Coronary artery (tissue), 2 donors: ENCODE results near the gene SAXO1.

Source experiments
- DNase-seq: peaks from one replicate; pipeline ENCODE4 v3.0.0-alpha.2; 2017; ENCODE audit warnings: low spot score
- H3K27ac ChIP-seq, 2 donors: fragments of 200-600 bp; sonication (generic); one replicate each; pipeline ENCODE4 v1.5.1; 2016 to 2019
- H3K4me3 ChIP-seq: fragments of 200-600 bp; sonication (generic); 2 replicates; pipeline ENCODE4 v1.5.1; 2016; ENCODE audit warnings: mild to moderate bottlenecking, moderate library complexity
- TF ChIP-seq, protein P1 (sequence below): fragments of 200-600 bp; sonication (generic); IDR thresholded peaks from one replicate; pipeline ENCODE4 v1.5.1; 2019; ENCODE audit warnings: antibody characterized with exemption

SAXO1 gene

DNA sequence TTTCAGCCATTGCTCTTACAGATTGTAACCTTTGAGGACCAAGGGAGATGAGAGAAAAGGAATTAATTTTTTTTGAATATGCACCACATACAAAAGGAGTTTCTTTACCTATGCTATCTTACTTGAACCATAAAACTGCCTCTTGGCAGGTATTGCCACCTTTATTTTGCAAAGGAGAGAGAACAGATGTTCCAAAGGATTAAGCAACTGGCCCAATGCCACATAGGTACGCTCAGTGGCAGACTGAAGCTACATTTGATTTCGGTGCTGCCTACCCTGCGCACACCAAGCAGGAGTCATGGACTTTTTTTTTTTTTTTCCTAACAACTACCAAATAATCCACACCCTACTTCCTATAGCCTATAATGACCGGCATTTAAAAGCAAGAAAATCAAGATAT is 43.1 kb downstream of the SAXO1 start:
- Histone ChIP-seq H3K4me3 (no peak overlapping the region), H3K27ac (no peak overlapping the region)
- DNase-seq = no peak
- TF ChIP-seq, protein P1, sequence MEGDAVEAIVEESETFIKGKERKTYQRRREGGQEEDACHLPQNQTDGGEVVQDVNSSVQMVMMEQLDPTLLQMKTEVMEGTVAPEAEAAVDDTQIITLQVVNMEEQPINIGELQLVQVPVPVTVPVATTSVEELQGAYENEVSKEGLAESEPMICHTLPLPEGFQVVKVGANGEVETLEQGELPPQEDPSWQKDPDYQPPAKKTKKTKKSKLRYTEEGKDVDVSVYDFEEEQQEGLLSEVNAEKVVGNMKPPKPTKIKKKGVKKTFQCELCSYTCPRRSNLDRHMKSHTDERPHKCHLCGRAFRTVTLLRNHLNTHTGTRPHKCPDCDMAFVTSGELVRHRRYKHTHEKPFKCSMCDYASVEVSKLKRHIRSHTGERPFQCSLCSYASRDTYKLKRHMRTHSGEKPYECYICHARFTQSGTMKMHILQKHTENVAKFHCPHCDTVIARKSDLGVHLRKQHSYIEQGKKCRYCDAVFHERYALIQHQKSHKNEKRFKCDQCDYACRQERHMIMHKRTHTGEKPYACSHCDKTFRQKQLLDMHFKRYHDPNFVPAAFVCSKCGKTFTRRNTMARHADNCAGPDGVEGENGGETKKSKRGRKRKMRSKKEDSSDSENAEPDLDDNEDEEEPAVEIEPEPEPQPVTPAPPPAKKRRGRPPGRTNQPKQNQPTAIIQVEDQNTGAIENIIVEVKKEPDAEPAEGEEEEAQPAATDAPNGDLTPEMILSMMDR = no peak

DNA sequence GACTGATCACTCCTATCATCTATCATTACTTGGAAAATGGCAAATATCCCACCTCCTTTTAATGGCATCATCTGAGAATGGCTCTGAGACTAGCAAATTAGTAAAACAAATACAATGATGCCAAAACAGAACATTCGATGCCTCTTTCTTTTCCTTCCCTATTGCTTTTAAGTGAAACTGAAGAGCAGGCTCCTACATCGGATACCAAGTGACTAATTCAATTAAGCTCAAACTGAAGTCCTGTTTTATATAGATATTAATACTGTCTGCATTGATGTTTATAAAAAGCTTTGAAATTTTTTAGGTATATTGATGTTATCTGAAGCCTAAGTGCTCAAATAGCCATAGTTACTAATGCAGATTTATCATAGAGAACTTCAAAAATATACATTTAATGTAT is 43.9 kb downstream of the SAXO1 start:
- no peak overlapping the region for H3K27ac ChIP-seq
- H3K4me3 ChIP-seq = no peak overlapping the region
- DNase-seq = no peak
- TF ChIP-seq, protein P1 = no peak

- H3K4me3 ChIP-seq = no peak overlapping the region
- TF ChIP-seq, protein P1 = no peak
- no peak for DNase-seq
- no peak overlapping the region for H3K27ac ChIP-seq
Measured at GRCh38 chr9:18988003-18988402, 45.0 kb downstream of the SAXO1 start.

DNA sequence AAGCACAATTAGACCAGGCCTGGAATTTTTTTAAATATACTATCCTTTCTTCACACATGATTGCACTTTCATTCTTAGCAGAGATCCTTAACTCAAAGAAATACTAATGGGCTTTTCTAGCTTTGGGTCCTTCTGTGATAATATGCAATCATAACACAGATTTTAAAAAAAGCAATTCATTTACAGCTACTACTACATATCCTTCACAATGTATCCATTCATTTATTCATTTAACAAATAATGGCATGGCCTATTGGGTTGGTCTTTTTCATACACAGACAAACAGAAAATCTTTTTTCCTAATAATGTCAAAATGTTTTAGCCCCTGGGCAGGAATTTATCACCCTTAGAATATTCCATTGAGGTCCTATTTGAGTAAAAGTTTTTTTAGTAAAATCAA is 47.0 kb downstream of the SAXO1 start:
- TF ChIP-seq, protein P1 = no peak
- H3K27ac ChIP-seq = no peak overlapping the region
- H3K4me3 ChIP-seq = no peak overlapping the region
- DNase-seq = no peak

DNA sequence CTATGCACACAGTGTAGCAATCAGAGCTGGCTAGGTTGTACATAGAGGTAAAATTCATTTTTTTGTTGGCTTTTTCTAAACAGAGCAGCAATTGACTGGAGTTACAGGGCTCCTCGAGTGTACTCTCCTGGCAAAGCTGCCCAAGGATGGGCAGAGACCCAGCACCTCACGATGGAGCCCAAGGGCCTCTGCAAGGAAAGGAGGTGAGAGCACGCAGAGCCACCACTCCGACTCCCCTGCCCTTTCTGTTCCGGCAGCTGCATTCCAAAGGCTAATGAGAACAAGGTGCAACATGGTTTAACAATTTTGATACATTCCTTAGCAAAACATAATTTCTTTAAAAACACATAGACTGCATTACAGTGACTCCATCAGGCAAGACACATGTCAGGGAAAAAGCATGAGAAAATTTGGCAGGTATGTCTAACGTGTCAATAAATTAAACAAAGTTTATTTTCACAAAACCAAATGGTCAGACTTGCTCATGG is 47.5 kb downstream of the SAXO1 start:
- Histone ChIP-seq H3K27ac (no peak overlapping the region), H3K4me3 (no peak overlapping the region)
- TF ChIP-seq, protein P1 = no peak
- DNase-seq = no peak

GRCh38 chr9:18982262-18982620 is 50.8 kb downstream of the SAXO1 start:
- no peak for DNase-seq
- H3K4me3 ChIP-seq = no peak overlapping the region
- TF ChIP-seq, protein P1 = no peak
- H3K27ac ChIP-seq = no peak overlapping the region

- H3K4me3 ChIP-seq = no peak overlapping the region
- H3K27ac ChIP-seq = no peak overlapping the region
- TF ChIP-seq, protein P1 = no peak
- DNase-seq = no peak
Measured at GRCh38 chr9:18981476-18982261, 51.3 kb downstream of the SAXO1 start.
